SK-N-SH treated with all-trans-retinoic acid at 6 μM for 48 hours (cell line): ENCODE results near the gene OVCH2.

Source experiments
- ATAC-seq: fragments of 200-7000 bp; cut with Tn5 transposase; 3 replicates; pipeline ENCODE4 v1.9.1; 2020; ENCODE audit warnings: mild to moderate bottlenecking, moderate library complexity
- ARNTL ChIP-seq: fragments of 450-650 bp; formaldehyde crosslinking; IDR thresholded peaks from 2 replicates; pipeline ENCODE4 v1.5.0; 2020; ENCODE audit warnings: low read depth, mild to moderate bottlenecking, moderate library complexity, borderline replicate concordance
- BACH2 ChIP-seq: fragments of 250-450 bp; sonication (Bioruptor Pico); IDR thresholded peaks from 2 replicates; pipeline ENCODE4 v1.9.0; 2021; ENCODE audit warnings: mild to moderate bottlenecking, borderline replicate concordance
- CREB5 ChIP-seq: fragments of 250-450 bp; sonication (Bioruptor Pico); IDR thresholded peaks from 2 replicates; pipeline ENCODE4 v1.5.1; 2020; ENCODE audit warnings: low read depth, mild to moderate bottlenecking, moderate library complexity
- CSDC2 ChIP-seq: fragments of 250-450 bp; sonication (Bioruptor Pico); IDR thresholded peaks from 2 replicates; pipeline ENCODE4 v1.5.0; 2020; ENCODE audit warnings: mild to moderate bottlenecking, moderate library complexity
- ESRRG ChIP-seq: fragments of 250-450 bp; sonication (Bioruptor Pico); IDR thresholded peaks from 2 replicates; pipeline ENCODE4 v1.6.1; 2021; ENCODE audit warnings: mild to moderate bottlenecking
- GLIS3 ChIP-seq: fragments of 250-450 bp; sonication (Bioruptor Pico); IDR thresholded peaks from 2 replicates; pipeline ENCODE4 v1.5.0; 2020; ENCODE audit warnings: mild to moderate bottlenecking, moderate library complexity
- ISL1 ChIP-seq: fragments of 250-450 bp; sonication (Bioruptor Pico); IDR thresholded peaks from 2 replicates; pipeline ENCODE4 v2.1.2; 2022; ENCODE audit warnings: mild to moderate bottlenecking, moderate library complexity
- OSR1 ChIP-seq: fragments of 250-450 bp; sonication (Bioruptor Pico); IDR thresholded peaks from 2 replicates; pipeline ENCODE4 v1.8.0; 2022; ENCODE audit warnings: moderate library complexity, mild to moderate bottlenecking, inconsistent platforms
- POU6F1 ChIP-seq: fragments of 250-450 bp; sonication (Bioruptor Pico); IDR thresholded peaks from 2 replicates; pipeline ENCODE4 v1.8.0; 2021; ENCODE audit warnings: low read depth, mild to moderate bottlenecking, moderate library complexity, borderline replicate concordance
- PPARA ChIP-seq: fragments of 250-450 bp; sonication (Bioruptor Pico); IDR thresholded peaks from 2 replicates; pipeline ENCODE4 v1.5.0; 2020; ENCODE audit warnings: mild to moderate bottlenecking, borderline replicate concordance
- SNAI2 ChIP-seq: fragments of 250-450 bp; sonication (Bioruptor Pico); IDR thresholded peaks from 2 replicates; pipeline ENCODE4 v1.5.0; 2020; ENCODE audit warnings: mild to moderate bottlenecking, moderate library complexity
- TCF4 ChIP-seq: fragments of 250-450 bp; sonication (Bioruptor Pico); IDR thresholded peaks from 2 replicates; pipeline ENCODE4 v1.8.0; 2021; ENCODE audit warnings: mild to moderate bottlenecking, moderate library complexity, borderline replicate concordance
- TOX ChIP-seq: fragments of 250-450 bp; sonication (Bioruptor Pico); IDR thresholded peaks from 2 replicates; pipeline ENCODE4 v1.8.0; 2021; ENCODE audit warnings: mild to moderate bottlenecking, moderate library complexity, borderline replicate concordance
- ZC3H10 ChIP-seq: fragments of 250-450 bp; sonication (Bioruptor Pico); IDR thresholded peaks from 2 replicates; pipeline ENCODE4 v1.5.1; 2021; ENCODE audit warnings: mild to moderate bottlenecking, moderate library complexity
- ZFP3 ChIP-seq: fragments of 250-450 bp; sonication (Bioruptor Pico); IDR thresholded peaks from 2 replicates; pipeline ENCODE4 v1.5.0; 2020; ENCODE audit warnings: mild to moderate bottlenecking, moderate library complexity
- ZFP30 ChIP-seq: fragments of 450-650 bp; formaldehyde crosslinking; IDR thresholded peaks from 2 replicates; pipeline ENCODE4 v1.5.0; 2022; ENCODE audit warnings: mild to moderate bottlenecking, moderate library complexity
- ZNF565 ChIP-seq: fragments of 450-650 bp; formaldehyde crosslinking; conservative IDR thresholded peaks from 2 replicates; pipeline ENCODE4 v1.5.0; 2020; ENCODE audit warnings: low read depth, mild to moderate bottlenecking, moderate library complexity
- ZNF70 ChIP-seq: fragments of 450-650 bp; formaldehyde crosslinking; IDR thresholded peaks from 2 replicates; pipeline ENCODE4 v1.5.0; 2020; ENCODE audit warnings: mild to moderate bottlenecking, moderate library complexity
- ZNF8 ChIP-seq: fragments of 450-650 bp; formaldehyde crosslinking; IDR thresholded peaks from 2 replicates; pipeline ENCODE4 v1.5.0; 2020; ENCODE audit warnings: mild to moderate bottlenecking, moderate library complexity
- TF ChIP-seq, protein P1 (sequence below): fragments of 250-450 bp; sonication (Bioruptor Pico); IDR thresholded peaks from 2 replicates; pipeline ENCODE4 v1.8.0; 2020; ENCODE audit warnings: mild to moderate bottlenecking, moderate library complexity, borderline replicate concordance
- TF ChIP-seq, protein P2 (sequence below): fragments of 250-450 bp; sonication (Bioruptor Pico); IDR thresholded peaks from 2 replicates; pipeline ENCODE4 v1.5.1; 2021; ENCODE audit warnings: mild to moderate bottlenecking, moderate library complexity
- TF ChIP-seq, protein P3 (sequence below): fragments of 250-450 bp; sonication (Bioruptor Pico); IDR thresholded peaks from 2 replicates; pipeline ENCODE4 v1.5.0; 2020; ENCODE audit warnings: mild to moderate bottlenecking, moderate library complexity

OVCH2 gene

GRCh38 chr11:7672276-7672959, 33.9 kb downstream of the OVCH2 start (continued):
- TF ChIP-seq, protein P1, sequence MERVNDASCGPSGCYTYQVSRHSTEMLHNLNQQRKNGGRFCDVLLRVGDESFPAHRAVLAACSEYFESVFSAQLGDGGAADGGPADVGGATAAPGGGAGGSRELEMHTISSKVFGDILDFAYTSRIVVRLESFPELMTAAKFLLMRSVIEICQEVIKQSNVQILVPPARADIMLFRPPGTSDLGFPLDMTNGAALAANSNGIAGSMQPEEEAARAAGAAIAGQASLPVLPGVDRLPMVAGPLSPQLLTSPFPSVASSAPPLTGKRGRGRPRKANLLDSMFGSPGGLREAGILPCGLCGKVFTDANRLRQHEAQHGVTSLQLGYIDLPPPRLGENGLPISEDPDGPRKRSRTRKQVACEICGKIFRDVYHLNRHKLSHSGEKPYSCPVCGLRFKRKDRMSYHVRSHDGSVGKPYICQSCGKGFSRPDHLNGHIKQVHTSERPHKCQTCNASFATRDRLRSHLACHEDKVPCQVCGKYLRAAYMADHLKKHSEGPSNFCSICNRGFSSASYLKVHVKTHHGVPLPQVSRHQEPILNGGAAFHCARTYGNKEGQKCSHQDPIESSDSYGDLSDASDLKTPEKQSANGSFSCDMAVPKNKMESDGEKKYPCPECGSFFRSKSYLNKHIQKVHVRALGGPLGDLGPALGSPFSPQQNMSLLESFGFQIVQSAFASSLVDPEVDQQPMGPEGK (CRISPR knock-in tag): no peak
- TF ChIP-seq TCF4 (CRISPR knock-in tag) (no peak), SNAI2 (CRISPR knock-in tag) (no peak), ZC3H10 (CRISPR knock-in tag) (no peak)

- TF ChIP-seq ISL1 (CRISPR knock-in tag): no peak
- no peak for TF ChIP-seq TCF4 (CRISPR knock-in tag)
- no peak for TF ChIP-seq TOX (CRISPR knock-in tag)
- TF ChIP-seq PPARA (CRISPR knock-in tag): no peak
- TF ChIP-seq, protein P2, sequence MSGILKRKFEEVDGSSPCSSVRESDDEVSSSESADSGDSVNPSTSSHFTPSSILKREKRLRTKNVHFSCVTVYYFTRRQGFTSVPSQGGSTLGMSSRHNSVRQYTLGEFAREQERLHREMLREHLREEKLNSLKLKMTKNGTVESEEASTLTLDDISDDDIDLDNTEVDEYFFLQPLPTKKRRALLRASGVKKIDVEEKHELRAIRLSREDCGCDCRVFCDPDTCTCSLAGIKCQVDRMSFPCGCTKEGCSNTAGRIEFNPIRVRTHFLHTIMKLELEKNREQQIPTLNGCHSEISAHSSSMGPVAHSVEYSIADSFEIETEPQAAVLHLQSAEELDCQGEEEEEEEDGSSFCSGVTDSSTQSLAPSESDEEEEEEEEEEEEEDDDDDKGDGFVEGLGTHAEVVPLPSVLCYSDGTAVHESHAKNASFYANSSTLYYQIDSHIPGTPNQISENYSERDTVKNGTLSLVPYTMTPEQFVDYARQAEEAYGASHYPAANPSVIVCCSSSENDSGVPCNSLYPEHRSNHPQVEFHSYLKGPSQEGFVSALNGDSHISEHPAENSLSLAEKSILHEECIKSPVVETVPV (CRISPR knock-in tag): no peak
- TF ChIP-seq ARNTL (CRISPR knock-in tag): no peak
- TF ChIP-seq SNAI2 (CRISPR knock-in tag): no peak
- no peak for TF ChIP-seq ZFP30 (CRISPR knock-in tag)
- TF ChIP-seq POU6F1: no peak
- TF ChIP-seq ZNF8 (CRISPR knock-in tag): no peak
- TF ChIP-seq ZFP3: no peak
- TF ChIP-seq ZNF70 (CRISPR knock-in tag): no peak
- TF ChIP-seq, protein P3, sequence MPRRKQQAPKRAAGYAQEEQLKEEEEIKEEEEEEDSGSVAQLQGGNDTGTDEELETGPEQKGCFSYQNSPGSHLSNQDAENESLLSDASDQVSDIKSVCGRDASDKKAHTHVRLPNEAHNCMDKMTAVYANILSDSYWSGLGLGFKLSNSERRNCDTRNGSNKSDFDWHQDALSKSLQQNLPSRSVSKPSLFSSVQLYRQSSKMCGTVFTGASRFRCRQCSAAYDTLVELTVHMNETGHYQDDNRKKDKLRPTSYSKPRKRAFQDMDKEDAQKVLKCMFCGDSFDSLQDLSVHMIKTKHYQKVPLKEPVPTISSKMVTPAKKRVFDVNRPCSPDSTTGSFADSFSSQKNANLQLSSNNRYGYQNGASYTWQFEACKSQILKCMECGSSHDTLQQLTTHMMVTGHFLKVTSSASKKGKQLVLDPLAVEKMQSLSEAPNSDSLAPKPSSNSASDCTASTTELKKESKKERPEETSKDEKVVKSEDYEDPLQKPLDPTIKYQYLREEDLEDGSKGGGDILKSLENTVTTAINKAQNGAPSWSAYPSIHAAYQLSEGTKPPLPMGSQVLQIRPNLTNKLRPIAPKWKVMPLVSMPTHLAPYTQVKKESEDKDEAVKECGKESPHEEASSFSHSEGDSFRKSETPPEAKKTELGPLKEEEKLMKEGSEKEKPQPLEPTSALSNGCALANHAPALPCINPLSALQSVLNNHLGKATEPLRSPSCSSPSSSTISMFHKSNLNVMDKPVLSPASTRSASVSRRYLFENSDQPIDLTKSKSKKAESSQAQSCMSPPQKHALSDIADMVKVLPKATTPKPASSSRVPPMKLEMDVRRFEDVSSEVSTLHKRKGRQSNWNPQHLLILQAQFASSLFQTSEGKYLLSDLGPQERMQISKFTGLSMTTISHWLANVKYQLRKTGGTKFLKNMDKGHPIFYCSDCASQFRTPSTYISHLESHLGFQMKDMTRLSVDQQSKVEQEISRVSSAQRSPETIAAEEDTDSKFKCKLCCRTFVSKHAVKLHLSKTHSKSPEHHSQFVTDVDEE: no peak
- TF ChIP-seq ZNF565 (CRISPR knock-in tag): no peak
- no peak for TF ChIP-seq BACH2 (CRISPR knock-in tag)
- no peak for ATAC-seq
These were observed 34.7 kb downstream of the OVCH2 start for GRCh38 chr11:7671347-7672215.

- TF ChIP-seq SNAI2 (CRISPR knock-in tag): no peak
- TF ChIP-seq ARNTL (CRISPR knock-in tag): no peak
- no peak for TF ChIP-seq GLIS3 (CRISPR knock-in tag)
- TF ChIP-seq ESRRG: no peak
- TF ChIP-seq BACH2 (CRISPR knock-in tag): no peak
- TF ChIP-seq CREB5 (CRISPR knock-in tag): no peak
- no peak for TF ChIP-seq TOX (CRISPR knock-in tag)
- TF ChIP-seq ZNF565 (CRISPR knock-in tag): no peak
- no peak for TF ChIP-seq ZFP30 (CRISPR knock-in tag)
- TF ChIP-seq PPARA (CRISPR knock-in tag): no peak
- TF ChIP-seq TCF4 (CRISPR knock-in tag): no peak
- TF ChIP-seq ZFP3: no peak
- TF ChIP-seq POU6F1: no peak
- TF ChIP-seq ZC3H10 (CRISPR knock-in tag): no peak
- TF ChIP-seq ISL1 (CRISPR knock-in tag): no peak
- TF ChIP-seq OSR1 (CRISPR knock-in tag): no peak
- TF ChIP-seq CSDC2 (CRISPR knock-in tag): no peak
- no peak for TF ChIP-seq ZNF70 (CRISPR knock-in tag)
- no peak for ATAC-seq
These were observed 35.6 kb downstream of the OVCH2 start for GRCh38 chr11:7670641-7671040.
